Keratinocyte (primary cell): ENCODE data around the gene WTAP. TPM values are rescaled to one million over a fixed set of nuclear protein-coding genes. Genes with fewer than 3 reads are reported as not detected.

ENCODE experiments used
- DNase-seq: peaks from one replicate; pipeline ENCODE4 v3.0.0-alpha.2; 2011; ENCODE audit warnings: low read depth, missing footprints, low spot score
- FAIRE-seq: peaks from 2 replicates; lab custom pipeline; 2011; peaks lifted over from hg19 to GRCh38; lab: Jason Lieb, UNC
- H2AFZ ChIP-seq: 2 replicates; pipeline ENCODE4 v1.6.0; 2012; ENCODE audit warnings: low read length, control low read depth, inconsistent platforms; ENCODE audit not compliant: control insufficient read depth
- H3K27ac ChIP-seq: 2 replicates; pipeline ENCODE4 v1.5.1; 2011; ENCODE audit warnings: low read length; ENCODE audit not compliant: control insufficient read depth, insufficient read depth
- H3K27me3 ChIP-seq: 3 replicates; pipeline ENCODE4 v1.6.0; 2011; ENCODE audit warnings: low read length; ENCODE audit not compliant: control insufficient read depth, insufficient read depth; ENCODE audit errors: extremely low read depth
- H3K36me3 ChIP-seq, 2 experiments: 2 replicates in 1 of 2; 3 replicates in 1 of 2; pipeline ENCODE4 v1.5.1; 2011; ENCODE audit warnings: low read length in 2 of 2, mild to moderate bottlenecking in 1 of 2; ENCODE audit not compliant: control insufficient read depth in 2 of 2, insufficient read depth in 2 of 2; ENCODE audit errors: extremely low read depth in 1 of 2
- H3K4me1 ChIP-seq: 3 replicates; pipeline ENCODE4 v1.5.1; 2011; ENCODE audit warnings: low read length; ENCODE audit not compliant: control insufficient read depth, insufficient read depth; ENCODE audit errors: extremely low read depth
- H3K4me2 ChIP-seq: 3 replicates; pipeline ENCODE4 v1.6.0; 2011; ENCODE audit warnings: low read depth, low read length; ENCODE audit not compliant: control insufficient read depth, insufficient read depth; ENCODE audit errors: extremely low read depth
- H3K4me3 ChIP-seq, 3 experiments: fragments of 200-600 bp in 1 of 3; sonication (generic) in 1 of 3; 2 replicates in 2 of 3; 3 replicates in 1 of 3; pipeline ENCODE4 v1.5.1; 2011 to 2016; ENCODE audit warnings: low read length in 3 of 3, mild to moderate bottlenecking in 3 of 3, control low read depth in 2 of 3, inconsistent platforms in 1 of 3, low read depth in 1 of 3, mixed read lengths in 1 of 3, mixed run types in 1 of 3, moderate library complexity in 1 of 3; ENCODE audit not compliant: control insufficient read depth in 2 of 3, insufficient read depth in 2 of 3; ENCODE audit errors: extremely low read depth in 1 of 3
- H3K79me2 ChIP-seq: 2 replicates; pipeline ENCODE4 v1.6.0; 2012; ENCODE audit warnings: low read length; ENCODE audit not compliant: control insufficient read depth, insufficient read depth
- H3K9ac ChIP-seq: 3 replicates; pipeline ENCODE4 v1.6.0; 2011; ENCODE audit warnings: low read length; ENCODE audit not compliant: control insufficient read depth, insufficient read depth; ENCODE audit errors: extremely low read depth
- H3K9me1 ChIP-seq: 3 replicates; pipeline ENCODE4 v1.6.0; 2011; ENCODE audit warnings: low read length; ENCODE audit not compliant: control insufficient read depth, insufficient read depth; ENCODE audit errors: extremely low read depth
- H3K9me3 ChIP-seq: 2 replicates; pipeline ENCODE4 v1.5.1; 2012; ENCODE audit warnings: low read depth, low read length; ENCODE audit not compliant: control insufficient read depth
- H4K20me1 ChIP-seq: 3 replicates; pipeline ENCODE4 v1.6.0; 2011; ENCODE audit warnings: low read length; ENCODE audit not compliant: control insufficient read depth, insufficient read depth; ENCODE audit errors: extremely low read depth
- CTCF ChIP-seq, 3 experiments: IDR thresholded peaks in 1 of 3; conservative IDR thresholded peaks in 1 of 3; optimal IDR thresholded peaks in 1 of 3; 2 replicates in 2 of 3; 3 replicates in 1 of 3; pipeline versions ENCODE3 to v1.5.1; 2011; ENCODE audit warnings: low read length in 3 of 3, mild to moderate bottlenecking in 3 of 3, moderate library complexity in 2 of 3, control low read depth in 1 of 3, inconsistent platforms in 1 of 3; ENCODE audit not compliant: insufficient read depth in 2 of 3; ENCODE audit errors: extremely low read depth in 1 of 3
- EZH2 ChIP-seq: IDR thresholded peaks from one replicate; pipeline ENCODE4 v1.6.1; 2012; ENCODE audit warnings: inconsistent platforms, mild to moderate bottlenecking, low read length, moderate library complexity
- dilution Hi-C: fragments of 300-500 bp; cut with MboI; formaldehyde crosslinking; loops from one replicate; pipeline ENCODE4 v1.7.0; 2020; ENCODE audit warnings: low sequenced_read_pairs; ENCODE audit not compliant: extremely low pct_ligation_motif_present
- polyA plus RNA-seq, 5 experiments: library from polyadenylated mRNA; depleted of rRNA in 3 of 5; stranded (reverse) in 3 of 5; stranded (forward) in 1 of 5; unstranded in 1 of 5; fragments of >200 nt; gene quantifications; 1 replicate in 1 of 5; 2 replicates in 3 of 5; 3 replicates in 1 of 5; pipeline versions ENCODE4 v1.2.1 to v1.2.3, GENCODE V29; 2011 to 2012; ENCODE audit warnings: missing spikeins in 2 of 5, low read depth in 1 of 5, low replicate concordance in 1 of 5

Gene WTAP
- polyA plus RNA-seq, 1 donor (not counting 4 experiments of a cell fraction or from before 2014, with no cell fraction given) = 40.2 TPM

- peaks cover 3 to 8% of the 10 kb centered on the region in 2 experiments for H3K36me3 ChIP-seq
Measured at GRCh38 chr6:159684013-159684304, 43.3 kb upstream of the WTAP start.

DNA sequence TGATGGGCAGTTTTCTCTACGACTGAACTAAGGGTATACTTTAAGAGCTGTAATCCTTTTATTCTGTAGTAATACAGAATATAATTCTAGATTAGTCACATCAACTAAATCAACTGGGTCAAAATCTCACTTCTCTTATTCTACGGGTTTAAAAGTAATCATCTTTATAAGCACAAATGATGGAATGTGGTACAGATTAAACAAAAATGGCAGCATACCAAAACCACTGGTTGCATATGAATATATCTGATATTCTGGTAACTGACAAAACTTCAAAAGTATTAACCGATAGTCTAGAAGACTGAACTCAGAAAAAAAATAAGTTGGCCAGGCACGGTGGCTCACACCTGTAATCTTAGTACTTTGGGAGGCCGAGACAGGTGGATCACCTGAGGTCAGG lies 41.3 kb upstream of the WTAP start:
- FAIRE-seq (no peak), DNase-seq (no peak)
- H3K9me3 ChIP-seq = no peaks in the 10 kb centered on the region
- no peak overlapping the region for H3K27ac ChIP-seq
- no peaks in the 10 kb centered on the region for H3K9me1 ChIP-seq
- no peak overlapping the region for H3K4me3 ChIP-seq
- no peak overlapping the region for H3K4me2 ChIP-seq
- H3K4me1 ChIP-seq = peaks cover 2% of the 10 kb centered on the region
- TF ChIP-seq EZH2 (no peak), CTCF (optimal IDR thresholded peaks at IDR 0.05 in 1 of 3, IDR thresholded peaks at IDR 0.05 in 1 of 3, conservative IDR thresholded peaks at IDR 0.05 in 1 of 3; ENCODE audit: extremely low read depth in 1 of 3, insufficient read depth in 2 of 3, low read length in 3 of 3) (no peak)
- H3K36me3 ChIP-seq = peaks cover 4 to 8% of the 10 kb centered on the region in 2 experiments
- no peaks in the 10 kb centered on the region for H4K20me1 ChIP-seq
- peaks cover 6% of the 10 kb centered on the region for H3K79me2 ChIP-seq
- dilution Hi-C loops = no loop called here
- no peaks in the 10 kb centered on the region for H3K27me3 ChIP-seq
- no peak overlapping the region for H3K9ac ChIP-seq
- H2AFZ ChIP-seq = no peak overlapping the region

More at GRCh38 chr6:159684013-159684304, 43.3 kb upstream of the WTAP start:
- no peak for FAIRE-seq
- no peak for TF ChIP-seq EZH2
- no peak for TF ChIP-seq CTCF (optimal IDR thresholded peaks at IDR 0.05 in 1 of 3, IDR thresholded peaks at IDR 0.05 in 1 of 3, conservative IDR thresholded peaks at IDR 0.05 in 1 of 3; ENCODE audit: extremely low read depth in 1 of 3, insufficient read depth in 2 of 3, low read length in 3 of 3)
- no peaks in the 10 kb centered on the region for H3K27me3 ChIP-seq
- no peak overlapping the region for H3K4me3 ChIP-seq
- DNase-seq = no peak
- H4K20me1 ChIP-seq = no peaks in the 10 kb centered on the region
- peaks cover 5% of the 10 kb centered on the region for H3K4me1 ChIP-seq
- no peak overlapping the region for H3K27ac ChIP-seq
- no peak overlapping the region for H3K4me2 ChIP-seq
- no peak overlapping the region for H2AFZ ChIP-seq
- H3K9me3 ChIP-seq = no peaks in the 10 kb centered on the region
- no peaks in the 10 kb centered on the region for H3K9me1 ChIP-seq
- H3K79me2 ChIP-seq = peaks cover 2% of the 10 kb centered on the region
- dilution Hi-C loops = no loop called here
- no peak overlapping the region for H3K9ac ChIP-seq
